GM23338 (cell line): ENCODE measurements around the gene MC4R. TPM values are rescaled to one million over a fixed set of nuclear protein-coding genes. Genes with fewer than 3 reads are reported as not detected.
A peak's percentile ranks its signal among the peaks of the same experiment; 100 is the strongest.

Experiments used
- ATAC-seq: fragments of 200-7000 bp; cut with Tn5 transposase; 3 replicates; pipeline ENCODE4 v1.9.1; 2020
- DNase-seq: peaks from one replicate; pipeline ENCODE4 v3.0.0-alpha.2; 2015; ENCODE audit warnings: low spot score
- H2AFZ ChIP-seq: fragments of 200-600 bp; sonication (generic); 2 replicates; pipeline ENCODE4 v1.8.0; 2016; ENCODE audit warnings: antibody characterized with exemption, mild to moderate bottlenecking, moderate library complexity
- H3F3A ChIP-seq: fragments of 200-600 bp; sonication (generic); replicated peaks from 2 replicates; pipeline ENCODE4 v1.8.0; 2017; ENCODE audit warnings: antibody characterized with exemption, mixed run types, low read depth
- H3K27ac ChIP-seq: fragments of 200-600 bp; sonication (generic); 2 replicates; pipeline ENCODE4 v1.6.1; 2016; ENCODE audit warnings: low read depth
- H3K27me3 ChIP-seq: fragments of 200-600 bp; sonication (generic); 2 replicates; pipeline ENCODE4 v1.8.0; 2016; ENCODE audit warnings: mild to moderate bottlenecking, mixed run types, moderate library complexity; ENCODE audit not compliant: insufficient read depth
- H3K36me3 ChIP-seq: fragments of 200-600 bp; sonication (generic); 2 replicates; pipeline ENCODE4 v1.8.0; 2016; ENCODE audit warnings: mild to moderate bottlenecking; ENCODE audit not compliant: insufficient read depth
- H3K4me1 ChIP-seq: fragments of 200-600 bp; sonication (generic); 2 replicates; pipeline ENCODE4 v1.8.0; 2016; ENCODE audit warnings: mild to moderate bottlenecking, moderate library complexity; ENCODE audit not compliant: insufficient read depth
- H3K4me2 ChIP-seq: fragments of 200-600 bp; sonication (generic); 2 replicates; pipeline ENCODE4 v1.7.1; 2017; ENCODE audit warnings: mixed run types
- H3K4me3 ChIP-seq: fragments of 200-600 bp; sonication (generic); 2 replicates; pipeline ENCODE4 v1.6.1; 2016; ENCODE audit warnings: mixed run types
- H3K79me2 ChIP-seq: fragments of 200-600 bp; sonication (generic); replicated peaks from 2 replicates; pipeline ENCODE4 v1.8.0; 2017; ENCODE audit warnings: mild to moderate bottlenecking; ENCODE audit not compliant: insufficient read depth
- H3K9me2 ChIP-seq: fragments of 200-600 bp; sonication (generic); 2 replicates; pipeline ENCODE4 v1.8.0; 2017; ENCODE audit not compliant: insufficient read depth
- H4K20me1 ChIP-seq: fragments of 200-600 bp; sonication (generic); replicated peaks from 2 replicates; pipeline ENCODE4 v1.8.0; 2017; ENCODE audit warnings: mild to moderate bottlenecking; ENCODE audit not compliant: insufficient read depth
- H3K27ac Mint-ChIP-seq: 2 replicates; pipeline ENCODE4 v1.8.0; 2020; ENCODE audit warnings: inconsistent platforms, mild to moderate bottlenecking, moderate library complexity, mixed read lengths
- H3K27me3 Mint-ChIP-seq: 3 replicates; pipeline ENCODE4 v1.8.0; 2022; ENCODE audit warnings: low read depth, mild to moderate bottlenecking, moderate library complexity, mixed read lengths, inconsistent platforms; ENCODE audit not compliant: insufficient read depth, poor library complexity
- H3K36me3 Mint-ChIP-seq: 3 replicates; pipeline ENCODE4 v1.8.0; 2021; ENCODE audit warnings: low read depth, mild to moderate bottlenecking, inconsistent platforms, moderate library complexity, mixed read lengths
- H3K4me1 Mint-ChIP-seq: 3 replicates; pipeline ENCODE4 v1.8.0; 2020; ENCODE audit warnings: mild to moderate bottlenecking, inconsistent platforms, mixed read lengths
- H3K4me3 Mint-ChIP-seq: 3 replicates; pipeline ENCODE4 v1.8.0; 2021; ENCODE audit warnings: moderate library complexity, mild to moderate bottlenecking, inconsistent platforms, mixed read lengths
- H3K9me3 Mint-ChIP-seq: 3 replicates; pipeline ENCODE4 v1.8.0; 2020; ENCODE audit warnings: moderate library complexity, mild to moderate bottlenecking, inconsistent platforms, mixed read lengths
- CTCF ChIP-seq, 2 experiments: fragments of 200-600 bp in 1 of 2; sonication (generic) in 1 of 2; conservative IDR thresholded peaks; 2 replicates each; pipeline versions ENCODE4 v1.5.1 to v1.6.1; 2016 to 2017; ENCODE audit warnings: antibody characterized with exemption in 2 of 2, low read depth in 2 of 2, mild to moderate bottlenecking in 2 of 2, moderate library complexity in 1 of 2
- EZH2 ChIP-seq: fragments of 200-600 bp; sonication (generic); IDR thresholded peaks from one replicate; pipeline ENCODE4 v1.8.0; 2017; ENCODE audit warnings: antibody characterized with exemption, mild to moderate bottlenecking, low read depth; ENCODE audit not compliant: unreplicated experiment
- STAT1 ChIP-seq: IDR thresholded peaks from one replicate; pipeline ENCODE4 v1.6.1; 2016; ENCODE audit warnings: antibody characterized with exemption; ENCODE audit not compliant: unreplicated experiment
- ZNF462 ChIP-seq: fragments of 250-450 bp; sonication (Bioruptor Pico); IDR thresholded peaks from 2 replicates; pipeline ENCODE4 v1.5.0; 2020; ENCODE audit warnings: mild to moderate bottlenecking, moderate library complexity
- polyA plus RNA-seq: library from polyadenylated mRNA; unstranded; fragments of >200 nt; fragmentation: Nextera tagmentation; extraction: Ambion mirVana; gene quantifications from 2 replicates; pipeline ENCODE4 v1.2.1, GENCODE V29; 2016
- total RNA-seq: library from RNA; depleted of rRNA; stranded (reverse); fragments of >200 nt; shearing (Covaris generic); gene quantifications from 2 replicates; pipeline ENCODE4 v1.2.3, GENCODE V29; 2014

The MC4R gene
- total and polyA plus RNA-seq, 2 experiments from 2014 or later = not detected

GRCh38 chr18:60417946-60418345 is 45.4 kb upstream of the MC4R start:
- DNase-seq = no peak
- no peaks in the 10 kb centered on the region for H3K4me1 ChIP-seq
- H3K27me3 Mint-ChIP-seq = peaks cover 2% of the 10 kb centered on the region
- H3K36me3 Mint-ChIP-seq = no peaks in the 10 kb centered on the region
- no peaks in the 10 kb centered on the region for H3K27me3 ChIP-seq
- no peaks in the 10 kb centered on the region for H4K20me1 ChIP-seq
- no peak overlapping the region for H3K27ac Mint-ChIP-seq
- no peaks in the 10 kb centered on the region for H3K4me1 Mint-ChIP-seq
- no peak overlapping the region for H3K4me3 Mint-ChIP-seq
- no peaks in the 10 kb centered on the region for H3K36me3 ChIP-seq
- H3K9me3 Mint-ChIP-seq = no peaks in the 10 kb centered on the region
- no peak overlapping the region for H3K27ac ChIP-seq
- no peaks in the 10 kb centered on the region for H3K9me2 ChIP-seq
- no peak for ATAC-seq
- no peaks in the 10 kb centered on the region for H3F3A ChIP-seq
- no peak overlapping the region for H3K4me3 ChIP-seq
- no peaks in the 10 kb centered on the region for H3K79me2 ChIP-seq
- H3K4me2 ChIP-seq = no peak overlapping the region
- TF ChIP-seq EZH2 = no peak
- H2AFZ ChIP-seq = no peak overlapping the region

GRCh38 chr18:60413944-60414547 is 41.5 kb upstream of the MC4R start:
- no peaks in the 10 kb centered on the region for H3K4me1 ChIP-seq
- no peaks in the 10 kb centered on the region for H3K9me2 ChIP-seq
- H2AFZ ChIP-seq = no peak overlapping the region
- H3F3A ChIP-seq = no peaks in the 10 kb centered on the region
- H3K27me3 ChIP-seq = no peaks in the 10 kb centered on the region
- H3K36me3 ChIP-seq = no peaks in the 10 kb centered on the region
- ATAC-seq (peak; percentile 95), DNase-seq (peak; percentile 70)
- H3K4me3 ChIP-seq = no peak overlapping the region
- H3K27ac Mint-ChIP-seq = no peak overlapping the region
- no peak overlapping the region for H3K27ac ChIP-seq
- no peaks in the 10 kb centered on the region for H3K36me3 Mint-ChIP-seq
- H3K4me1 Mint-ChIP-seq = no peaks in the 10 kb centered on the region
- TF ChIP-seq CTCF (conservative IDR thresholded peaks at IDR 0.05; ENCODE audit: low read depth in 2 of 2) (peak; percentile 69 to 80), STAT1 (no peak)
- H4K20me1 ChIP-seq = no peaks in the 10 kb centered on the region
- no peaks in the 10 kb centered on the region for H3K9me3 Mint-ChIP-seq
- H3K79me2 ChIP-seq = no peaks in the 10 kb centered on the region
- no peak overlapping the region for H3K4me2 ChIP-seq
- peaks cover 2% of the 10 kb centered on the region for H3K27me3 Mint-ChIP-seq
- no peak overlapping the region for H3K4me3 Mint-ChIP-seq

GRCh38 chr18:60411715-60412114 is 39.1 kb upstream of the MC4R start:
- H2AFZ ChIP-seq = no peak overlapping the region; the same call in 1 of the 2 replicates
- DNase-seq (peak; percentile 50), ATAC-seq (peak; percentile 57)
- Mint-ChIP-seq H3K27me3 (peaks cover 2% of the 10 kb centered on the region), H3K27ac (no peak overlapping the region), H3K9me3 (no peaks in the 10 kb centered on the region), H3K4me3 (no peak overlapping the region), H3K36me3 (no peaks in the 10 kb centered on the region), H3K4me1 (peaks cover 7% of the 10 kb centered on the region; the same call in 2 of the 3 replicates)
- no peaks in the 10 kb centered on the region for H3K36me3 ChIP-seq
- no peaks in the 10 kb centered on the region for H4K20me1 ChIP-seq
- H3K4me2 ChIP-seq = no peak overlapping the region
- no peaks in the 10 kb centered on the region for H3F3A ChIP-seq
- no peak for TF ChIP-seq ZNF462 (CRISPR knock-in tag)
- TF ChIP-seq CTCF (conservative IDR thresholded peaks at IDR 0.05; ENCODE audit: low read depth in 2 of 2) = peak; percentile 53 to 59
- no peak overlapping the region for H3K4me3 ChIP-seq
- peaks cover 2% of the 10 kb centered on the region for H3K4me1 ChIP-seq
- H3K9me2 ChIP-seq = no peaks in the 10 kb centered on the region
- no peaks in the 10 kb centered on the region for H3K79me2 ChIP-seq
- no peak overlapping the region for H3K27ac ChIP-seq
- H3K27me3 ChIP-seq = no peaks in the 10 kb centered on the region
